PC-3 (cell line): Measurements from ENCODE around the gene TMEM43.

Experiments used
- EZH2 ChIP-seq: fragments of 300-600 bp; sonication (generic); IDR thresholded peaks from one replicate; pipeline ENCODE4 v1.6.1; 2017; ENCODE audit warnings: antibody characterized with exemption, mild to moderate bottlenecking, low read length; ENCODE audit not compliant: unreplicated experiment
- EZH2phosphoT487 ChIP-seq: fragments of 300-600 bp; sonication (generic); IDR thresholded peaks from 2 replicates; pipeline ENCODE4 v1.6.1; 2018; ENCODE audit warnings: mild to moderate bottlenecking, antibody characterized with exemption, low read length, borderline replicate concordance
- TF ChIP-seq, protein P1 (sequence below): fragments of 300-600 bp; sonication (generic); conservative IDR thresholded peaks from 2 replicates; pipeline ENCODE4 v1.5.1; 2017; ENCODE audit warnings: antibody characterized with exemption, low read depth, mild to moderate bottlenecking, low read length

DNA sequence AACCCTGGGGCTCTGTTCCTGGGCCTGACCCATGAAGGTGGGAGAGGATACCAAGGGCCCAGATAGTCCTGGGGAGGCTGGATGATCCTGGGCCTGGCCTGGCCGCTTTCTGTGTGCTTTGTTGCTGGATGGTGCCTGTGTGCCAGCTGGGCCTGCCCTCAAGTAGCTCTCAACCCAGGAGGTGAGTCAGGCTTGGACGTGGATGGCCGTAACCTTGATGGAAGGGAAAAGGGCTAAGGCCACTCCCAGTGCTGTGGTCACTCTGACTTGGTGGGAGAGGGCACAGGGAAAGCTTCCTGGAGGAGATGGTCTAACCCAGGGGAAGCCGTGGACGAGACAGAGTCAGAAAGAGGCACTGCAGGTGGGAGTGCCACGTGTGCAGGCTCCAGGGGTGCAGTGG is 9.4 kb downstream of the TMEM43 start:
- TF ChIP-seq, protein P1, sequence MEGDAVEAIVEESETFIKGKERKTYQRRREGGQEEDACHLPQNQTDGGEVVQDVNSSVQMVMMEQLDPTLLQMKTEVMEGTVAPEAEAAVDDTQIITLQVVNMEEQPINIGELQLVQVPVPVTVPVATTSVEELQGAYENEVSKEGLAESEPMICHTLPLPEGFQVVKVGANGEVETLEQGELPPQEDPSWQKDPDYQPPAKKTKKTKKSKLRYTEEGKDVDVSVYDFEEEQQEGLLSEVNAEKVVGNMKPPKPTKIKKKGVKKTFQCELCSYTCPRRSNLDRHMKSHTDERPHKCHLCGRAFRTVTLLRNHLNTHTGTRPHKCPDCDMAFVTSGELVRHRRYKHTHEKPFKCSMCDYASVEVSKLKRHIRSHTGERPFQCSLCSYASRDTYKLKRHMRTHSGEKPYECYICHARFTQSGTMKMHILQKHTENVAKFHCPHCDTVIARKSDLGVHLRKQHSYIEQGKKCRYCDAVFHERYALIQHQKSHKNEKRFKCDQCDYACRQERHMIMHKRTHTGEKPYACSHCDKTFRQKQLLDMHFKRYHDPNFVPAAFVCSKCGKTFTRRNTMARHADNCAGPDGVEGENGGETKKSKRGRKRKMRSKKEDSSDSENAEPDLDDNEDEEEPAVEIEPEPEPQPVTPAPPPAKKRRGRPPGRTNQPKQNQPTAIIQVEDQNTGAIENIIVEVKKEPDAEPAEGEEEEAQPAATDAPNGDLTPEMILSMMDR, result no peak
- TF ChIP-seq EZH2, result no peak
- no peak for TF ChIP-seq EZH2phosphoT487
